T-helper 9 cell (primary cell): ENCODE data around the gene MBOAT1.
"Not testable (repeated sequence)": the region's sequence is repeated elsewhere in the genome, so short reads cannot be mapped to it uniquely, and the experiment has no call there.

ENCODE experiments used
- DNase-seq: peaks from one replicate; pipeline ENCODE4 v3.0.0-alpha.2; 2020

Gene MBOAT1

GRCh38 chr6:20202324-20202658 is 10.0 kb downstream of the MBOAT1 start:
- DNase-seq = no peak

DNA sequence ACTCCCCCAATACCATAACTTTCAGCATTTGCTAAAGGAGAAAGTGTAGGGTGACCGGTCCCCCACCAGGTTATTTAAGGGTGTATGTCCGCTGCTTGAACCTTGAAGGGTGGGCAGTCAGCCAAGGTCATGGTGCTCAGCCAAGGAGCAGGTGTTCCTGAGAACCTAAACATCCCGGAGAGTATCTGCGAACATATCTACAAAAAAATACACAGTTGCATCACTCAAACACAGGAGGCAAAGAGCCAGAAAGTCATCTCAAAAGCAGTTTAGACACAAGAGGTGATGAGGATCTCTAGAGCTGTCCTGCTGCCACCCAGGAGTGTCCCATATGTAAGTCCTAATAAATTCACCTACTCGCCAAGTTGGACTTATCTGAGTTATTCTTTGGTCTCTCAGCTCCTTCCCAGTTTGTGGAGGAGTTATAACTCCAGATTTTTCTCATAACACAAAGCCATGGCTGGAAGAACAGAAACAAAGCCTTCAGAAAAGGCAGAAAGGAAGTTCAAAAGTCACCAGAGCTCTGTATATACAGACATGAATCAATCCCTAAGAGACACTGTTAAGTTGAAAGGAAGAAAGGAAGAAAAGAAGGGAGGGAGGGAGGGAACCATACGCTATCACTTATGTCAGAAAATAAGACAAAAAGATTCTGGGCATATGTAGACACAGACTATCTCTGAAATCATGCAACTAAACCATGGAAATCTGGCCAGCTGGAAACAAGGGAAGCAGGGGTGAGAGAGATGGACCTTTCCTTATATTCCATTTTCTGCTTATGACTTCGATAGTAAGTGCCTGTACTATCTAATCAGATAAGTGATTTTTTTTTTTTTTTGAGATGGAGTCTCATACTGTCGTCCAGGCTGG is 11.3 kb downstream of the MBOAT1 start:
- DNase-seq = no peak

DNA sequence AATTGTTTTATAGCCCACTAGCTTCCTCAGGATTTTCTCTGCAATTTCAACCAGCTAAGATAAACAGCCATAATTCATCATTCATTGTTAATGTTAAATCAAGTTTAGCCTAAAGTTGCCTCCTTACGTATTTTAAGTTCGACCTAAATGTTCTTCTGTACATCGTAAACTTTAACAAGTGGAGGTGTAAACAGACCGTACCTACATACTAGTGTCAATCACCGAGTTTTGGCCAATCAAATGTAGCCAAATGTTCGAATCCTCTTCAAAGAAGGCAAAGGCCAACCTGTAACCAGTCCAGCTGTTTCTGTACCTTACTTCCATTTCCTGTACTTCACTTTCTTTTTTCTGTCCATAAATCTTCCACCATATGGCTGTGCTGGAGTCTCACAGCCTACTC is 13.5 kb downstream of the MBOAT1 start:
- no peak for DNase-seq

DNA sequence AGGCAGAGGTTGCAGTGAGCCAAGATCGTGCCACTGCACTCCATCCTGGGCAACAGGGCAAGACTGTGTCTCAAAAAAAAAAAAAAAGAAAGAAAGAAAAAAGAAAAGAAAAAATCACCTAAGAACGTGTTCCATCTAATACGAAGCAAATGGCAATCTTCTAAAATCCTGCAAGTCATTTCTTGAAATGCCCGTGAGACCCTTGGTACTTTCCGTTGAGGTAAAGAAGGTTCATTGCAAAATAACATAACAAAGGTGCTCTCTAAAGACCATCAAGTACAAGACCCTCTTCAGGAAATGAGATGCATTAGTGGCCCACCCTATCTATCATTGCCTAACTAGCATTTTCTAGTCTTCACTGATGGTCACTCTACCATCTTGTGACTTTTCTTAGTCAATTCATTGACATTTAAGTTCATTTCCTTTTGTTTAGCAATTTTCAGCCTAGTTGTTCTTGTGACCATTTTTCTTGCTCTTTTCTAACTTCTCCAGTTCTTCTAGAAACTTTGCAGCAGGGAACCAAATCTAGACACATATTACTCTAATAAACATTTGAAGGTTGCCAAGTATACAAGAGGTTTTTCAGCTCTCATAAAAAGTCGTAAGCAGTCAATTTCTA is 14.0 kb downstream of the MBOAT1 start:
- no peak for DNase-seq

DNA sequence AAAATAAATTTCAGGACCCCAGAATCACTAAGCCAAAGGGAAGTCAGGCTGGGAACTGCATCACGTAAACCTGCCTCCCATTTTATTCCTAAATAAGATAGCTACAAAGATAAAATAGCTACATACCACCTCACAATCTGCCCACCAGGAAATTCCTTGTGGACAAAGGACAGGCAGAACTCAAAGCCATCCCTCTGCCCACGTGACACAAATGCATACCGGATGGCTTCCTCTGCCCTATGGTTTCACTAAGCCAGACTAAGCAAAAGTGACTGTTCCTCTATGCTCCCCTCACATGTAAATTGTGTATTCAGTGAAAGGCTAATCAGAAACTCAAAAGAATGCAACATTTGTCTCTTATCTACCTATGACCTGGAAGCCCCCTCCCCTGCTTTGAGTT is 15.0 kb downstream of the MBOAT1 start:
- DNase-seq = no peak

DNA sequence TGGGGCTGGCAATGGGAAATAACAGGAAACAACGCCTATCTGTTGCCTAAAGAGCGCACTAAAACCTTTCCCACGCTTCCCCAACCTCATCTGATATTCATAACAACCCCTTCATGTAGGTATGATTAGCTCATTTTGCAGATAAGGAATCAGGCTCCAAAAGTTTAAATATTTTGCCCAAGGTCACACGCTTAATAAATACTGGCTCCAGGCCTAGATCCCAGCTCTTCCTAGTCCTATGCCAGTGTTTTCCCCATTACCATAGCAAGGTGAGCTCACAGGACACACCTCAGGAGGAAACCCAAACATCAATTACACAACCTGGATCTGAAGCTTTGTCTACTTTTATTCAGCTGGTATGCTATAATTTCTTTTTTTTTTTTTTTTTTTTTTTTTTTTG is 19.6 kb downstream of the MBOAT1 start:
- no peak for DNase-seq

DNA sequence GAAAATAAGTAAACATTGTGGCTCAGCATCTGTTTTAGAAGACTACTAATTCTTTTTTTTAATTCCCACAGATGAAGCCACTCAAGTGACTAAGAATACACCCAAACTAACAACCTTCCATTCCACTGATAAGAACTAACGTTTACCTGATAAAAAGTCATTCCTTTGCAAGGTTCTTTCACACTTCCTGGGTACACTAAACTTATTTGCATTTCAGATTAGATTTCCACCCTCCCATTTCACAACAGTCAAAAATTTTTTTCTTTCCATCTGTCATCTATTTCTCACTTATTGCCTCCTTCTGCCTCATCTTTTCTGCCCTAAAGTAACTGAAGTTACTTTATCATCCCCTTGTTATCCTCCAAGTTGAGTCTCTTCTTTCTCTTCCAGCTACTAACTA is 20.3 kb downstream of the MBOAT1 start:
- no peak for DNase-seq

DNA sequence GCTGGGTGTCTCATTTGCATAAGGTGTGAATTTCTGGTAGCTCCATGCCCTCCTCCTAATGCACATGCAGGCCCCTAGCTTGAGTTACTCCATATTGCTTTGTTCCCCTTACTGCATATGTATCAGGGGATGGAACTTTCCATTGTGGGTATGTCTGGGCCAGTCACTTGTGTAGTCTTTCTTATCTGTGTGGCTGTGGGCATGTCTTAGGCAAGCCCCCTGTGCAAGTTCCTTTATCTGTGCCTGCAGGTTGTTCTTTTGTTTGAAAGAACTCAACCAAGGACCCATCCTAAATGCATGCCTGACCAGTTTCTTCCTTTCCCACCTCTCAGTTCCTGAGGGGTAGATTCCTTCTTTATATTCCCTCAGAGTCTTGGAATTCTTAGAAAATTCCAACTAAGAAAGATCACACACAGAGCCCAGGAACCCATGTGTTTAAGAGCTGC is 23.6 kb downstream of the MBOAT1 start:
- DNase-seq = no peak

DNA sequence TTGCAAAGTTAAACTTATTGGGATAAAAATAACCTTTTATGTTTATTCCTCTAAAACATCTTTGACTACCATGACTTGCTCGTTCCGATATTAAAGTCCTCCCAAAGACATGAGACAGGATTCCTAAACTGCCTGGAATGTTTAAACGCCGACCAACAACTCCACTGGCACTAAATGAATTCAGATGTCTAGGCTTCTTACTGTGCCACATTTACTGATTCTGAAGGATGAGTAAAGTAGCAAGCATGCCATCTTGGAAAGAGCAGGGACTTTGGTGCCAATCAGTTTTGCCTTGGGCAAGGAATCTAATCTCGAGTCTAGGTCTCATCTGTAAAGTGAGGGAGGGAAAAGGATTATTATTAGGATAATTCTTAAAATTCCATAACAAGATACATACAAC is 25.3 kb downstream of the MBOAT1 start:
- no peak for DNase-seq

DNA sequence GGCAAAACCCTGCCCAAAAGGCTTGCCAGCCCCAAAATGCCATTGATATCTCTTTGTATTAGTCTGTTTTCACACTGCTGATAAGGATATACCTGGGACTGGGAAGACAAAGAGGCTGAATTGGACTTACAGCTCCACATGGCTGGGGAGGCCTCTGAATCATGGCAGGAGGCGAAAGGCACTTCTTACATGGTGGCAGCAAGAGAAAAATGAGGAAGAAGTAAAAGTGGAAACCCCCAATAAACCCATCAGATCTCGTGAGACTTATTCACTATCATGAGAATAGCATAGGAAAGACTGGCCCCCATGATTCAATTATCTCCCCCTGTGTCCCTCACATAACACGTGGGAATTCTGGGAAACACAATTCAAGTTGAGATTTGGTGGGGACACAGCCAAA is 28.6 kb downstream of the MBOAT1 start:
- no peak for DNase-seq

GRCh38 chr6:20182926-20183521 is 29.2 kb downstream of the MBOAT1 start:
- no peak for DNase-seq

DNA sequence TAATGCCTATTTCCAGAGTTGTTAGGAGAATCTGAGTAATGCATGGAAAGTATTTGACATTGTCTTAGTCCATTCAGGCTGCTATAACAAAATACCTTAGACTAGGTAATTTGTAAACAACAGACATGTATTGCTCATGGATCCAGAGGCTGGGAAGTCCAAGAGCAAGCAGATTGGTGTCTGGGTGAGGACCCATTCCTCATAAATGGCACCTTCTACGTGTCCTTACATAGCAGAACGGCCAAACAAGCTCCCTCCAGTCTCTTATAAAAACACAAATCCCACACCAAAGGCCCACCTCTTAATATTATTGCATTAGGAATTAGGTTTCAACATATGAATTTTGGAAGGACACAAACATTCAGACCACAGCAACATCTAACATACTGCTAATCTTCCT is 30.2 kb downstream of the MBOAT1 start:
- DNase-seq = no peak

- DNase-seq = no peak
Observed at GRCh38 chr6:20180935-20181334, 31.3 kb downstream of the MBOAT1 start.

DNA sequence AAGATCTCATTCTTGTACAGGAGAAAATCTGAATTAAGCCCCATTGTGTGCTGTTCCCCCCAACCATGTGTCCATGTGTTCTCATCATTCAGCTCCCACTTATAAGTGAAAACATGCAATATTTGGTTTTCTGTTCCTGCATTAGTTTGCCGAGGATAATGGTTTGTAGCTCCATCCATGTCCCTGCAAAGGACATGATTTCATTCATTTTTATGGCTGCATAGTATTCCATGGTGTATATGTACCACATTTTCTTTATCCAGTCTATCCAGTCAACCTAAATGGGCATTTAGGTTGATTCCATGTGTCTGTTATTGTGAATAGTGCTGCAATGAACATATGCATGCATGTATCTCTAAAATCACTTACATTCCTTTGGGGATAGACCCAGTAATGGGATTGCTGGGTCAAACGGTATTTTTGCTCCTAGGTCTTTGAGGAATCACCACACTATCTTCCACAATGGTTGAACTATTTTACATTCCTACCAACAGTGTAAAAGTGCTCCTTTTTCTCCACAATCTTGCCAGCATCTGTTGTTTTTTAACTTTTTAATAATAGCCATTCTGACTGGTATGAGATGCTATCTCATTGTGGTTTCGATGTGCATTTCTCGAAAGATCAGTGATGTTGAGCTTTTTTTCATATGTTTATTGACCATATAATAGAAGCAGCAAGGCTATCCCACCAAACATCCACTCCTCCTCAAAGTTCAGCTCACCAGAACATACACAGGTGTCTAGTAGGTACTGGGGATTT is 32.8 kb downstream of the MBOAT1 start:
- not testable (repeated sequence) for DNase-seq

DNA sequence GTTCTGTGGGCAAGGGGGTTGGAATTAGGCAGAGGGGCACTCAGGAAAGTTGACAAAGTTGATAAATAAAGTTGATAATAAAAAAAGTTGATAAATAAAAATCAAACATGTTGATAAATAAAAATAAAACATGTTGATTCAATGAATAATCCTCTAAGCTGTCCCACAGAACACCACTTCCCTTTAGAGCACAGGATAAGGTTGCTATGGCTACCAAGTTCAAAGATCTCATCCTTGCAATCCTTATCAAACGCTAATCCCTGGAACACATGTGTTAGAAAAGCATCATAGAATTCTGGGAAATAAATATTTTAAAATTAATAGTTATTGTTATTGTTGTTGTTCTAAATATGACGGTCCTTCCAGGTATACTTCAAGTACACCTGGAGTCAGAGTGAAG is 33.9 kb downstream of the MBOAT1 start:
- no peak for DNase-seq

GRCh38 chr6:20175810-20176410 is 36.4 kb downstream of the MBOAT1 start:
- no peak for DNase-seq

DNA sequence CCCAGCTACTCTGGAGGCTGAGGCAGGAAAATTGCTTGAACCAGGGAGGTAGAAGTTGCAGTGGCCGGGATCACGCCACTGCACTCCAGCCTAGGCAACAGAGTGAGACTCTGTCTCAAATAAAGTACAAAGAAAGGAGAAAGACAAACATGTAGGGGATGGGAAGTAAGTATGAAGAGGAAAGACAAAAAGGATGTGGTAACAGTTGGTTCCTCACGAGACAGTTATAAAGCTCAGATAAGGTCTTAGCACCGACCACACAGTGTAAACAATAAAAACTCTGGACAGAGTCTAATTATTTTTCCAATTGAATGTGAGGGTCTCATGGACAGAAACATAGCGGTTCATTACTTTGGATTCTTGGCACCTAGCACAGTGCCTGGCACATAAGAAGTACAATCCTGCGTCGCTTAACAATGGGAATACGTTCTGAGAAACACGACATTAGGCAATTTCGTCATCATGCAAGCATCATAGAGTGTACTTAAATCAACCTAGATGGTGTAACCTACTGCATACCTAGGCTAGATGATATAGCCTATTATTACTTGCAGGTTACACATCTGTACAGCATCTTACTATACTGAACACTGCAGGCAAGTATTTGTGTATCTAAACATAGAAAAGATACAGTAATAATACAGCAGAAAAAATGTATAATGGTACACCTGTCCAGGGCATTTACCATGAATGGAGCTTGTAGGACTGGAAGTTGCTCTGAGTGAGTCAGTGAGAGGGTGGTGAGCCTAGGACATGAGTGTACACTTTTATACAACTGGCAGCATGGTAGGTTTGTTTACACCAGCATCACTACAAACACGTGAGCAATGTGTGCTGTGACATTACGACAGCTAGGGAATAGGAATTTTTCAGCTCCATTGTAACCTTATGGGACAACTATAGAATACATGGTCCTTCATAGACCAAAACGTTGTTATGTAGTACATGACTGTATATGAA is 38.2 kb downstream of the MBOAT1 start:
- DNase-seq = no peak

GRCh38 chr6:20172842-20173456 is 39.3 kb downstream of the MBOAT1 start:
- no peak for DNase-seq

DNA sequence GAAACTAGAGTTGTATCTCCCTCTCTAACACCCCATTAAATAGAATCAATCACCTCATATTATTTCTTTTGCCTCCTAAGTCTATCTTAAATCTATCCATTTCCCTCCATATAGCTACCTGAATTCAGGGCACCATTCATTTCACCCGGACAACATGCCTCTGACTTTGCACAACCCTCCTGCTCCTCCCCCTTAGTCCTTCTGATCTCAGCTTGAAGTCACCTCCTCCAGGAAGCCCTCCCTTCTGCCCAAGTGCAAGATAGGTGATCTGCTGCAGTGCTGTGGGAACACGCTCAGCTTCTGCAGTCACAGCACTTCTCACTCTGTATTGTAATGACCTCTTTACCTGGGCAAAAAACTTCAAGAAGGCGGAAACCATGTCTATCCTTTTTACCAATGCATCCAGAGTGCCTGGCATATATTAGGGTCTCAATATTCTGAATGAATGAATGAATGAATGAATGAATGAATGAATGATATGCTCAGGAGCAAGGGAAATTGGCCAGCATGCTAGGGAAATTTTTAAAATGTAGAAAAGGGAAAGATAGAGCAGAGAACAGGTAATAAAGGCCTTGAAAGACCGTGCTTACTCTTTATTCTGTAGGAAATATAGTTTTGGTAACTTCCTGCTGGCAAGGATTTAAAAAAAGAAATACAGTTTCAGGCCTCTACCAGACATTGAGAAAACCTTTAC is 41.7 kb downstream of the MBOAT1 start:
- DNase-seq = no peak

- no peak for DNase-seq
Observed at GRCh38 chr6:20169786-20170185, 42.5 kb downstream of the MBOAT1 start.

- no peak for DNase-seq
Observed at GRCh38 chr6:20169119-20169557, 43.1 kb downstream of the MBOAT1 start.
